DMS 273 (cell line): ENCODE measurements around the gene MCRS1.
"Not testable (repeated sequence)": the region's sequence is repeated elsewhere in the genome, so short reads cannot be mapped to it uniquely, and the experiment has no call there.

Experiments
- DNase-seq: peaks from one replicate; lab custom pipeline; 2025; ENCODE audit not compliant: unreplicated experiment; lab: John Stamatoyannopoulos, UW

The MCRS1 gene

DNA sequence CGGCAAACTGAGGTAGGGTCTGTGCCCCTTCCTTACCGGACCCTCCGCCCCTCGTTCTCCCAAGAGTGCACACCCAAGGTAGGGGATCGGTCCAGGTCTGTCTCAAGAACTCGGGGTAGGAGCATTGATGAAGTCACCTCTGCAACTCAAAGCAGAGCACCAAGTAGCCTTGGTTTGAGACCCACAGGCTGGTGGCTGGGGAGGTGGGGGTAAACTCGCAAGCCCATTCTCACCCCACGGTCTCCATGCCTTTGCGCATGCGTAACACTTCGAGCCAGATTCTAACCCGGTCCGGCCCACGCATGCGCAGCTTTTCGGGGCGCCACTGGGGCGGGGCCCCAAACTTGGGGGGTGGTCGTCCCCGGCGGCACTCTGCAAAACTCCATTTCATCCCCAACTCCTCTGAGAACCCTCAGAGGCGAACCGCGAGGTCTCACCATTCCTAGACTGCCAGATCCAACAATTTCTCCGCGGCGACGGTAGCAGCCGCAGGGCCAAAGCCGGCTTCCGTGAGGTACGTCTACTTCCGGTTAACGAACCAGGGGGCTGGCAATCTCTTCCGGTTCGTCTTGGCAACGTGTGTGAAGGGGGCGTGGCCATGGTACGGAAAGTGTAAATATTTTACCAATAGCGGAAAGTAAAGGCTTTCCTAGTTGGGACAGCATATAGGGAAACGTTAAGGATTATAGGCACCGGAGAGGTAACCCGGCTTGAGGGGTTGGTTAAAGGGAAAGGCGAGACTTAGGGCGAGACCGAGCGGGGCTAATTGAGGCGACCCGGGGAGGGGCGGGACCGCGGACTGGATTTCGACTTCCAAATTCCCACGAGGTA, at the start of gene MCRS1:
TSS of gene MCRS1 (minus strand) at position 532 of the 831 bp plus-strand sequence. CDS start 1,411 bp downstream, outside the sequence.
- DNase-seq = peak; percentile 92

DNA sequence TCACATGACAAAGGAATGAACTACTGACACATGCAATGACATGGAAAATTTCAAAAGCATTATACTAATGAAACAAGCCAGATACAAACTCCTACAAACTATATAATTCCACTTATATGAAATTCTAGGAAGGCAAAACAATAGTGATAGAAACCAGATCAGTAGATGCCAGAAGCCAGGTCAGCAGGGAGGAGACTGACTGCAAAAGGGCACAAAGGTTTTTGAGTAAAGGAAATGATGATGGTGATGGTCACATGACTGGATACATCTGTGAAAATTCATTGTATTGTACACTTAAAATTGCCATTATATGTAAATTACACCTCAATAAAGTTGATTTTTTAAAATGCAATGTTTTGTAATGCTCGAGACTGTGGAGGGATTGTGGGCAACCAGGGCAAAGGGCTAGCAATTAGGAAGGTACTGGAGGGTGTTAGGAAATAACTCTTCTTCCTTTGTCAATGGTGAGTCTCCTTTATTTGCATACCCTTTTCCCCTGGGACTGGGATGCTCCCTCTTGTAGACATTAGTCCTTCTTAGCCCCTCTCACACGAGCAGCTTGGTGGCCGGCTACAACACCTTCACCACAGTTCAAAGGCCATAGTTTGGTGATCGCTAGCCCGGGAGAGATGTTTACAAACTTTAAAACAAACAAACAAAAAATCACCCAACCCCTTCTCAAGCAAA, 48.7 kb upstream of the MCRS1 start:
- DNase-seq = no peak

- no peak for DNase-seq
These were observed 47.8 kb upstream of the MCRS1 start for GRCh38 chr12:49615725-49616124.

DNA sequence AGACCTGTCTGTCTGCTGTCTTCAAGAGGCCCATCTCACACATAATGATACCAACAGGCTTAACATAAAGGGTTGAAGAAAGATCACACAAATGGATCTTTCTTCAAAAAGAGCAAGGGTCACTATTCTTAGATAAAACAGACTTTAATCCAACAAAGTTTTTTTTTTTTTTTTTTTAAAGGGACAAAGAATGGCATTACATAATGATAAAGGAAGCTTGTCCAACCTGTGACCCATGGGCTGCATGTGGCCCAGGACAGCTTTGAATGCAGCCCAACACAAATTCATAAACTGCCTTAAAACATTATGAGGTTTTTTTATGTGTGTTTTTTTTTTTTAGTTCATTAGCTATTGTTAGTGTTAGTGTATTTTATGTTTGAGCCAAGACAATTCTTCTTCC, 44.3 kb upstream of the MCRS1 start:
- no peak for DNase-seq

GRCh38 chr12:49610785-49611184, 42.8 kb upstream of the MCRS1 start:
- DNase-seq = not testable (repeated sequence)

- DNase-seq = no peak
These were observed 41.9 kb upstream of the MCRS1 start for GRCh38 chr12:49609875-49610154.

GRCh38 chr12:49609059-49609874, 41.3 kb upstream of the MCRS1 start:
- no peak for DNase-seq

GRCh38 chr12:49605539-49605938, 37.6 kb upstream of the MCRS1 start, which contains the start of gene FAM186B:
Gene FAM186B (minus strand): TSS chr12:49605639. CDS start chr12:49605477, 162 bp downstream.
- DNase-seq = not testable (repeated sequence)

DNA sequence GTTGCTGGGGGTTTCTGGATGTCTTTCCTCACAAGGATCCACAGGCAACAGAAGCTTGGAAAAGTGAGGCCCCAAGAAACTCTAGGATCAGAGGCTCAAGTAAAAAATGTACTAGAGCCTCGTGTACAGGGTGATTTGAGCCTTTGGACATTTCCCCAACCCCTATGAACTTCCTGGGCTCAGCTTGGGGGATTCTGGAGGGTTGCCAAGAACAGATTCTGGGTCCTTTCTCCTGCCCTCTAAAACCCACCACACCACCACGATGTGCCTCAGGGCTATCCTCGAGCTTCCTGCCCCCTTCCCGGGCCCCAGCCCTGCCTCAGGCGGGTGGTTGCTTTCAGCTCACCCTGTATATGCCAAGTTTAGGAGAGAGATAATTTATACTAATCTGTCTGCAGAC, 36.9 kb upstream of the MCRS1 start:
- DNase-seq = no peak

- DNase-seq = no peak
These were observed 35.8 kb upstream of the MCRS1 start for GRCh38 chr12:49603721-49604120.

- DNase-seq = no peak
These were observed 32.0 kb upstream of the MCRS1 start for GRCh38 chr12:49599961-49600360.

- DNase-seq = no peak
These were observed 30.6 kb upstream of the MCRS1 start for GRCh38 chr12:49598527-49598926.

GRCh38 chr12:49588721-49589516, 21.0 kb upstream of the MCRS1 start:
- peak; percentile 23 for DNase-seq

GRCh38 chr12:49588281-49588680, 20.3 kb upstream of the MCRS1 start:
- no peak for DNase-seq

- no peak for DNase-seq
These were observed 19.4 kb upstream of the MCRS1 start for GRCh38 chr12:49587174-49587908.

DNA sequence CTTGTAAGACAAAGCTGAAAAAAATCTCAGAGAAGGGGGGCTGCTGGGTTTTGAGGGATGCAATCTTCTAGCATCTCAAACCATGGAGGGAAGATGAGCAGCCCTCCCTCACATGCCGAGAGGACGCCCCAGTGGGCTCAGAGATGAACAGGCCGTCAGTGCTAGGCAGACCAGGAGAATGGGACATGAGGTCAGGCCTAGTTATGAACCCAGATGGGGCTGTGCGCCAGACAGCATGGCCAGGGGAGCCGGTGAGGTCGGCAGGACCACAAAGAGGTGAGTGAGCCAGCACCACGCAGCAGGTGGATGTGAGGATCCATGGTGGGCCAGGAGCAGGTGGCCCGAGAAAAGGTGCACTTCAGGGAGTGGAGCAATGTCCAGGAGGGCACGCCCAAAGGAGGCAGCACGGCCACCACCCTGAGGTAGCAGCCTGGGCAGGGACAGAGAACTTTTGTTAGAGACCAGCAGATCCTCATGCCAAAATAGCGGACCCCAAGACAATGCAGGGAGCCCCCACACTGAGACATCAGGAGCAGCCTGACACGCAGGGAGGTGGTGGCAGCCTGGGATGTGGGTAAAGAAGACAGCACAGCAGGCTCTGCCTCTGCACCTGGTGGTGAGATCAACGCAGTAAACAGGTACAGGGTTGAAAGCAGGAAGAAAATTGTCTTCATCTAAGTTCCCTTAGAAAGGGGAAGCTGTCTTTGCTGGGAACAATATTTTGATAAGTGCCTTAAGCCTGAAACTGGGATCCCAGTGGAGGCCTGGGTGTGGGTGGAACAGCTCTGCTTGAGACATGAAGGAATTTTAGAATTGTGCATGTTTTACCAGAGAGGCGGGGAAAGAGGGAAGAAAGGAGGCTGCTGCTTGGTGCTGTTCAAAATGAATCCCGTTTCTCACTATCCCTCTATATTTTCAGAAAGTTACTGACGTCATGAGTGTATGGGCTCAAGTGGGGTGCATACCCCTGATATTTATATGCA, 17.8 kb upstream of the MCRS1 start:
- no peak for DNase-seq

DNA sequence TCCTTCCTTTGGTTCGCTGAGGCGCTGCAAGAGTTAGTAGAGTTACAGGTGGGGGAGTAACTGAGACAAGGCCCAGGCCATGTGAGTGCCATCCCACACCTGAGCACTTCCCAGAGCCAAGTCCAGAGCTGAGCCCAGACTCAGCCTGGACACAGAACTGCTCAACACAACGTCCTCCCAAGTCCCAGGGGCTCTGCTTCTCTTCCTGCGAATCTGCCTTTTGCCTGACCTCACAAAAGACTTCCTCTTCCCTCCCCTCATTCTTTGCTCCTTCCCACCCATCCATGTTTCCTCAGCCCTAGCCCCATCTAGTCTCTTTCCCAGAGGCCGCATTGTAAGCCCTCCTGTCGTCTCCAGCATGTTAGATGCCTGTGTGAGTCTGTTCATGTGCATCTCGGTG, 16.6 kb upstream of the MCRS1 start:
- DNase-seq = no peak

GRCh38 chr12:49583366-49584094, 15.6 kb upstream of the MCRS1 start:
- DNase-seq = peak; percentile 16
